OCI-LY3 (cell line): Measurements from ENCODE around the gene ZNF326.

Experiments used
- EZH2phosphoT487 ChIP-seq: fragments of 200-600 bp; shearing (Covaris generic); IDR thresholded peaks from 2 replicates; pipeline ENCODE4 v1.6.1; 2018; ENCODE audit warnings: antibody characterized with exemption, mixed run types, low read depth
- TF ChIP-seq, protein P1 (sequence below): fragments of 200-600, 300-600 bp; sonication (generic); IDR thresholded peaks from 2 replicates; pipeline ENCODE4 v1.5.1; 2014; ENCODE audit warnings: antibody characterized with exemption, low read length, low read depth

DNA sequence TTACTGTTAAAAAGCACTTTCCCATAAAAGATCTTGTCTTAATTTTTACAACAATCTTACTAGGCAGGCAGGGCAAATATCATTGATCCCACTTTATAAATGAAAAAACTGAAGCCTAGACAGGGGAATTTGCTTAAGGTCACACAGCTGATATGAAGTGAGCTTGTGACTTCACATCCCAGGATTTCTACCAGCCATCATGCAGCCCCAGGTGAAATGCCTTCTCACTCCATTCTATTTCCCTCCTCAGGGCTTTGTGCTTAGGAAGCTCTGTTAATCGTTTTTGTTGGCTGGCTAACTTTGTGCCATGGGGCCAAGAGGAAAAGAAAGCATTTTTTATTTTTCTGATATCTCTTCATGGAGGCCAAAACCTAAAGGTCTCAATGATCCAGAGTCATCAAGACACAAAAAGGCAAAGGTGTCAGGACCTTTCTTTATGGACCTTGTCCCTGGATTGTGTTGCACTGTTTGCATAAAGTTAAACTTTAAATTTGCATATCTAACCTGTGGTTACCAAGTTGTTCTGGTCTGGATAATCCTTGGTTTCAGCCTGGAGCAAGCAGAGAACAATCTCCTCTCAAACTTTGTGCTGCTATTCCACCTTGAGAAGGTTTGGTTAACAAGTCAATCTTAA, 44.8 kb upstream of the ZNF326 start:
- TF ChIP-seq, protein P1, sequence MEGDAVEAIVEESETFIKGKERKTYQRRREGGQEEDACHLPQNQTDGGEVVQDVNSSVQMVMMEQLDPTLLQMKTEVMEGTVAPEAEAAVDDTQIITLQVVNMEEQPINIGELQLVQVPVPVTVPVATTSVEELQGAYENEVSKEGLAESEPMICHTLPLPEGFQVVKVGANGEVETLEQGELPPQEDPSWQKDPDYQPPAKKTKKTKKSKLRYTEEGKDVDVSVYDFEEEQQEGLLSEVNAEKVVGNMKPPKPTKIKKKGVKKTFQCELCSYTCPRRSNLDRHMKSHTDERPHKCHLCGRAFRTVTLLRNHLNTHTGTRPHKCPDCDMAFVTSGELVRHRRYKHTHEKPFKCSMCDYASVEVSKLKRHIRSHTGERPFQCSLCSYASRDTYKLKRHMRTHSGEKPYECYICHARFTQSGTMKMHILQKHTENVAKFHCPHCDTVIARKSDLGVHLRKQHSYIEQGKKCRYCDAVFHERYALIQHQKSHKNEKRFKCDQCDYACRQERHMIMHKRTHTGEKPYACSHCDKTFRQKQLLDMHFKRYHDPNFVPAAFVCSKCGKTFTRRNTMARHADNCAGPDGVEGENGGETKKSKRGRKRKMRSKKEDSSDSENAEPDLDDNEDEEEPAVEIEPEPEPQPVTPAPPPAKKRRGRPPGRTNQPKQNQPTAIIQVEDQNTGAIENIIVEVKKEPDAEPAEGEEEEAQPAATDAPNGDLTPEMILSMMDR: no peak
- TF ChIP-seq EZH2phosphoT487: no peak
